GM12878 (cell line): ENCODE results near the gene SLC12A9. TPM values are rescaled to one million over a fixed set of nuclear protein-coding genes. Genes with fewer than 3 reads are reported as not detected.

Source experiments
- ATAC-seq: fragments of 200-7000 bp; cut with Tn5 transposase; 3 replicates; pipeline ENCODE4 v1.9.1; 2020; ENCODE audit warnings: mild to moderate bottlenecking, moderate library complexity
- BruUV-seq: library from RNA; stranded (reverse); fragments of 400-500 nt; replicated peaks from 2 replicates; lab custom pipeline; 2021; lab: Mats Ljungman, UMichigan
- CTCF ChIA-PET: fragments of 300-600 bp; sonication (Branson Sonifier 250); formaldehyde crosslinking; extraction: SDS; loops from one replicate; lab custom pipeline; 2021; ENCODE audit warnings: inconsistent platforms; lab: Yijun Ruan, JAX
- POLR2A ChIA-PET: fragments of 350-600 bp; formaldehyde crosslinking; extraction: SDS; loops from one replicate; lab custom pipeline; 2021; ENCODE audit warnings: inconsistent platforms; lab: Charles Lee
- RAD21 ChIA-PET: fragments of 300-600 bp; sonication (Branson Sonifier 250); formaldehyde crosslinking; loops from one replicate; lab custom pipeline; 2023; ENCODE audit warnings: antibody characterized with exemption; ENCODE audit not compliant: unreplicated experiment; lab: Charles Lee
- SMC1A ChIA-PET: fragments of 300-600 bp; sonication (Branson Sonifier 250); formaldehyde crosslinking; loops from one replicate; lab custom pipeline; 2023; ENCODE audit not compliant: unreplicated experiment, uncharacterized antibody; lab: Charles Lee
- DNase-seq: peaks from one replicate; pipeline ENCODE4 v3.0.0-alpha.2; 2011; ENCODE audit warnings: low read depth, low spot score
- FAIRE-seq: peaks from 3 replicates; lab custom pipeline; 2011; peaks lifted over from hg19 to GRCh38; lab: Jason Lieb, UNC
- H2AFZ ChIP-seq: 2 replicates; pipeline ENCODE4 v1.6.0; 2011; ENCODE audit warnings: low read depth, low read length, control low read depth; ENCODE audit not compliant: control insufficient read depth
- H3K27ac ChIP-seq: 2 replicates; pipeline ENCODE4 v1.5.1; 2011; ENCODE audit warnings: control low read depth; ENCODE audit not compliant: control insufficient read depth, insufficient read depth
- H3K27me3 ChIP-seq, 2 experiments: replicated peaks in 1 of 2; 2 replicates each; pipeline versions ENCODE4 v1.6.0 to v1.6.1; 2011; ENCODE audit warnings: low read length in 1 of 2; ENCODE audit not compliant: control insufficient read depth in 2 of 2, insufficient read depth in 2 of 2
- H3K36me3 ChIP-seq, 2 experiments: 2 replicates each; pipeline ENCODE4 v1.5.1; 2011; ENCODE audit warnings: low read length in 1 of 2; ENCODE audit not compliant: control insufficient read depth in 2 of 2, insufficient read depth in 2 of 2
- H3K4me1 ChIP-seq: 2 replicates; pipeline ENCODE4 v1.6.1; 2011; ENCODE audit warnings: mild to moderate bottlenecking, low read length, moderate library complexity, mixed read lengths; ENCODE audit not compliant: control insufficient read depth, insufficient read depth
- H3K4me2 ChIP-seq: 2 replicates; pipeline ENCODE4 v1.6.0; 2011; ENCODE audit warnings: control low read depth; ENCODE audit not compliant: control insufficient read depth, insufficient read depth
- H3K4me3 ChIP-seq: fragments of 200-600 bp; sonication (generic); 2 replicates; pipeline ENCODE4 v1.5.1; 2016
- H3K79me2 ChIP-seq: 2 replicates; pipeline ENCODE4 v1.6.0; 2011; ENCODE audit warnings: low read length; ENCODE audit not compliant: control insufficient read depth, insufficient read depth
- H3K9ac ChIP-seq: 2 replicates; pipeline ENCODE4 v1.8.0; 2011; ENCODE audit warnings: low read length, control low read depth, mixed read lengths; ENCODE audit not compliant: control insufficient read depth, insufficient read depth
- H3K9me3 ChIP-seq: replicated peaks from 3 replicates; pipeline ENCODE4 v1.5.1; 2011; ENCODE audit warnings: mild to moderate bottlenecking, low read length; ENCODE audit not compliant: control insufficient read depth, insufficient read depth
- H4K20me1 ChIP-seq: 2 replicates; pipeline ENCODE4 v1.6.0; 2011; ENCODE audit not compliant: control insufficient read depth, insufficient read depth
- YBX1 ChIP-seq: fragments of 450-650 bp; IDR thresholded peaks from 2 replicates; pipeline ENCODE4 v1.6.1; 2016; ENCODE audit warnings: antibody characterized with exemption
- WGBS: methylation state at CpG from one replicate; pipeline ENCODE4 v1.1.6; 2016; ENCODE audit warnings: low lambda C conversion rate; ENCODE audit not compliant: insufficient replicate concordance, insufficient coverage; ENCODE audit errors: missing lambda C conversion rate; 5-methylcytosine and 5-hydroxymethylcytosine counted together
- in situ Hi-C: fragments of 300-500 bp; cut with MboI; formaldehyde crosslinking; loops from 9 replicates; pipeline ENCODE4 v1.14.3; 2018; ENCODE audit warnings: mixed read lengths
- intact Hi-C: fragments of 100-400 bp; cut with micrococcal nuclease; formaldehyde crosslinking; loops from one replicate; pipeline ENCODE4 v1.14.2; 2022; ENCODE audit not compliant: unreplicated experiment
- polyA plus RNA-seq, 11 experiments: library from polyadenylated mRNA; depleted of rRNA in 4 of 11; unstranded in 6 of 11; stranded (reverse) in 5 of 11; fragments of >200 nt; fragmentation: Nextera tagmentation in 4 of 11; fragmentation: Illumina TruSeq in 1 of 11; extraction: Ambion mirVana in 4 of 11; extraction: Trizol in 1 of 11; gene quantifications; 1 replicate in 1 of 11; 2 replicates in 10 of 11; pipeline versions ENCODE4 v1.2.1 to v1.2.3, GENCODE V29; 2011 to 2016; ENCODE audit warnings: inconsistent platforms in 2 of 11, missing spikeins in 2 of 11, low read depth in 1 of 11
- total RNA-seq, 4 experiments: library from RNA; depleted of rRNA in 3 of 4; stranded (reverse); fragments of >200 nt in 3 of 4; fragmentation: Illumina TruSeq in 1 of 4; extraction: Trizol in 1 of 4; gene quantifications; 2 replicates each; pipeline versions ENCODE4 v1.2.1 to v1.2.3, GENCODE V29; 2013 to 2021
- TF ChIP-seq, protein P1 (sequence below): fragments of 450-650 bp; IDR thresholded peaks from 2 replicates; pipeline ENCODE4 v1.6.1; 2016; ENCODE audit warnings: mild to moderate bottlenecking

SLC12A9 gene
- total and polyA plus RNA-seq, 10 of the 15 experiments (the other 5 are each of a cell fraction or from before 2014, with no cell fraction given): 0.24 to 18.5 (median 9.4) TPM

DNA sequence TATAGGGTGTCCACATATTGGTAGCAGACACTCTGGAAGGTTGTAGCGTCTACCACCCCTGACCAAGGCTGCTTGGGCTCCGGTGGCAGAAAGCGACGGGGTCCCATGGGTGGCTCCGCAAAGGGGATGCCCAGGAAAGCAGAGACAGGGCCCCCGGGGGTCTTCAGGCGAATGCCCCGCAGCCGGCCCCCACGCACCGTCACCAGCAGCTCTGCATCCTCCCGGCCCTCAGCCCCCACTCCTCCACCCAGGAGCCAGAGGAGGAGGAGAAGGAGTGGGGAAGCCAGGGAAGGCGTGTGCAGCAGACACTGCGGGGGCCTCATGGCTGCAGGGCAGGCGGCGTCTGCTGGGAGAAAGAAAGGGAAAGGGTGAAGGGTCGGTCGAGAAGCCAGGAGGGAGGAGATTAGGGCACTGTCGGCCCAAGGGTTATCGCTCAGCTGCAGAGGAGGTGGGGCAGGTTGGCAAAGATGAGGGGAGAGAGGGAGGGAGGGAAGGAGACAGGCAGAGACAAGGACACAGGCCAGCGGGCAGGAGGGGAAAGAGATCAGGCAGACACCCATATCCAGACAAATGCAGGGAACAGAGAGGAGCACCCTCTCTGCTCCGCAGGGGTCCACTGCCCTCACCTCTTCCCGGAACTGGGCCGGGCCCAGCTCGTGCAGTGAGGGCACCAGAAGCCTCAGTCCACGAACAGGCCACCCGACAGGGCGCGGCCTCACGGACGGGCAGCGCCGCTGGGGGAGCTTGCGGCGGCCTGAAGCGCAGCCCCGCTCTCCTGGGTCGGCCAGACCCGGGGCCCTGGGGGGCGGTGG lies 41.6 kb downstream of the SLC12A9 start:
- Histone ChIP-seq H3K79me2 (peaks cover 4% of the 10 kb centered on the region), H4K20me1 (no peaks in the 10 kb centered on the region), H3K4me3 (peak overlapping the region; percentile 78; the same call in 1 of the 2 replicates), H3K27me3 (peaks cover 6 to 7% of the 10 kb centered on the region in 2 experiments), H3K4me2 (peak overlapping the region; percentile 82), H3K9ac (peak overlapping the region; percentile 27; the same call in 1 of the 2 replicates), H3K27ac (no peak overlapping the region), H3K4me1 (peaks cover 20% of the 10 kb centered on the region), H2AFZ (no peak overlapping the region), H3K36me3 (no peaks in the 10 kb centered on the region), H3K9me3 (no peaks in the 10 kb centered on the region)
- in situ Hi-C loops (loop anchor here (5.0 kb wide), 1 partner anchor 163 kb away; no protein-coding TSS in a partner anchor), intact Hi-C loops (loop anchor here (1.0 to 5.0 kb wide), 2 partner anchors 73 to 183 kb away; partner anchors contain the start of gene MUC12)
- ChIA-PET SMC1A (interaction anchor here (1.4 to 1.9 kb wide), 3 partner anchors 164 to 250 kb away, joined by 3 to 5 read pairs (median 4); no protein-coding TSS in a partner anchor), CTCF (interaction anchor here (0.6 to 2.5 kb wide), 12 partner anchors 19 to 300 kb away, joined by 3 to 17 read pairs (median 4); partner anchors contain the start of genes SLC12A9 and SRRT), POLR2A (interaction anchor here (0.5 to 1.1 kb wide), 3 partner anchors 19 to 207 kb away, joined by 3 to 4 read pairs (median 4); partner anchors contain the start of gene SRRT), RAD21 (interaction anchor here (0.6 to 1.5 kb wide), 3 partner anchors 42 to 665 kb away, joined by 3 to 4 read pairs (median 3); partner anchors contain the start of gene SLC12A9)
- no peak for DNase-seq
- 43% methylated on average over 22 of the region's 40 CpGs for WGBS
- no peak for ATAC-seq
- FAIRE-seq: no peak
- no peak for TF ChIP-seq YBX1
- TF ChIP-seq, protein P1, sequence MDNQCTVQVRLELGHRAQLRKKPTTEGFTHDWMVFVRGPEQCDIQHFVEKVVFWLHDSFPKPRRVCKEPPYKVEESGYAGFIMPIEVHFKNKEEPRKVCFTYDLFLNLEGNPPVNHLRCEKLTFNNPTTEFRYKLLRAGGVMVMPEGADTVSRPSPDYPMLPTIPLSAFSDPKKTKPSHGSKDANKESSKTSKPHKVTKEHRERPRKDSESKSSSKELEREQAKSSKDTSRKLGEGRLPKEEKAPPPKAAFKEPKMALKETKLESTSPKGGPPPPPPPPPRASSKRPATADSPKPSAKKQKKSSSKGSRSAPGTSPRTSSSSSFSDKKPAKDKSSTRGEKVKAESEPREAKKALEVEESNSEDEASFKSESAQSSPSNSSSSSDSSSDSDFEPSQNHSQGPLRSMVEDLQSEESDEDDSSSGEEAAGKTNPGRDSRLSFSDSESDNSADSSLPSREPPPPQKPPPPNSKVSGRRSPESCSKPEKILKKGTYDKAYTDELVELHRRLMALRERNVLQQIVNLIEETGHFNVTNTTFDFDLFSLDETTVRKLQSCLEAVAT: peak; percentile 39; the same call in 1 of the 2 replicates
- no TSS peak for BruUV-seq
